MM.1S (cell line): ENCODE measurements around the gene ZIC2.

Source experiments
- DNase-seq: peaks from one replicate; pipeline ENCODE4 v3.0.0-alpha.2; 2015
- H2AFZ ChIP-seq: fragments of 300-600 bp; sonication (generic); 2 replicates; pipeline ENCODE4 v1.6.0; 2016; ENCODE audit warnings: antibody characterized with exemption, low read length
- H3F3A ChIP-seq: fragments of 300-600 bp; sonication (generic); 2 replicates; pipeline ENCODE4 v1.6.1; 2016; ENCODE audit warnings: mild to moderate bottlenecking, antibody characterized with exemption, low read length, moderate library complexity, mixed read lengths; ENCODE audit not compliant: insufficient read depth
- H3K27ac ChIP-seq: fragments of 300-600 bp; sonication (generic); 2 replicates; pipeline ENCODE4 v1.5.1; 2016; ENCODE audit warnings: mild to moderate bottlenecking, low read length
- H3K27me3 ChIP-seq: fragments of 300-600 bp; sonication (generic); replicated peaks from 2 replicates; pipeline ENCODE4 v1.6.0; 2016; ENCODE audit warnings: low read length; ENCODE audit not compliant: insufficient read depth
- H3K36me3 ChIP-seq: fragments of 300-600 bp; sonication (generic); replicated peaks from 2 replicates; pipeline ENCODE4 v1.6.1; 2016; ENCODE audit warnings: mild to moderate bottlenecking, low read length, mixed read lengths; ENCODE audit not compliant: insufficient read depth
- H3K4me1 ChIP-seq: fragments of 300-600 bp; sonication (generic); 2 replicates; pipeline ENCODE4 v1.6.1; 2016; ENCODE audit warnings: low read length, mixed read lengths
- H3K4me2 ChIP-seq: fragments of 300-600 bp; sonication (generic); 2 replicates; pipeline ENCODE4 v1.6.0; 2016; ENCODE audit warnings: low read depth, low read length
- H3K4me3 ChIP-seq: fragments of 300-600 bp; sonication (generic); 2 replicates; pipeline ENCODE4 v1.5.1; 2016; ENCODE audit warnings: low read length, mixed read lengths
- H3K79me2 ChIP-seq: fragments of 300-600 bp; sonication (generic); 2 replicates; pipeline ENCODE4 v1.6.1; 2016; ENCODE audit warnings: mixed run types, low read length, mixed read lengths
- H3K9ac ChIP-seq: fragments of 300-600 bp; sonication (generic); 2 replicates; pipeline ENCODE4 v1.6.1; 2016; ENCODE audit warnings: low read length, mixed read lengths
- H3K9me2 ChIP-seq: fragments of 300-600 bp; sonication (generic); replicated peaks from 2 replicates; pipeline ENCODE4 v1.6.1; 2016; ENCODE audit warnings: mild to moderate bottlenecking, low read length, mixed read lengths; ENCODE audit not compliant: insufficient read depth
- H3K9me3 ChIP-seq: fragments of 300-600 bp; sonication (generic); replicated peaks from 2 replicates; pipeline ENCODE4 v1.6.1; 2016; ENCODE audit warnings: mild to moderate bottlenecking, low read length, mixed read lengths; ENCODE audit not compliant: insufficient read depth
- H4K20me1 ChIP-seq: fragments of 300-600 bp; sonication (generic); 2 replicates; pipeline ENCODE4 v1.6.1; 2016; ENCODE audit warnings: mild to moderate bottlenecking, low read length, moderate library complexity, mixed read lengths; ENCODE audit not compliant: insufficient read depth
- CTCF ChIP-seq: fragments of 300-600 bp; sonication (generic); IDR thresholded peaks from 2 replicates; pipeline ENCODE4 v1.5.1; 2016; ENCODE audit warnings: antibody characterized with exemption, low read length, mixed read lengths
- EZH2 ChIP-seq: fragments of 300-600 bp; sonication (generic); optimal IDR thresholded peaks from 2 replicates; pipeline ENCODE3; 2017; ENCODE audit warnings: low read depth, mild to moderate bottlenecking, antibody characterized with exemption, low read length, mixed read lengths
- EZH2phosphoT487 ChIP-seq: fragments of 300-600 bp; sonication (generic); IDR thresholded peaks from 2 replicates; pipeline ENCODE4 v1.6.1; 2018; ENCODE audit warnings: antibody characterized with exemption, low read length

Gene ZIC2

GRCh38 chr13:99988529-99989275 is 7.1 kb downstream of the ZIC2 start:
- DNase-seq: no peak
- Histone ChIP-seq H3K4me2 (no peak overlapping the region), H3K79me2 (no peaks in the 10 kb centered on the region), H3K27ac (no peak overlapping the region), H3F3A (no peaks in the 10 kb centered on the region), H3K9ac (no peak overlapping the region), H3K9me3 (no peaks in the 10 kb centered on the region), H3K27me3 (peaks cover 9% of the 10 kb centered on the region; the same call in 1 of the 2 replicates), H4K20me1 (no peaks in the 10 kb centered on the region), H3K36me3 (no peaks in the 10 kb centered on the region), H3K4me1 (no peaks in the 10 kb centered on the region), H2AFZ (no peak overlapping the region), H3K9me2 (no peaks in the 10 kb centered on the region), H3K4me3 (no peak overlapping the region)
- no peak for TF ChIP-seq CTCF
- no peak for TF ChIP-seq EZH2
- no peak for TF ChIP-seq EZH2phosphoT487

GRCh38 chr13:99989276-99990125 is 7.9 kb downstream of the ZIC2 start:
- no peaks in the 10 kb centered on the region for H3K79me2 ChIP-seq
- DNase-seq: no peak
- H3K9me3 ChIP-seq: no peaks in the 10 kb centered on the region
- H3K9me2 ChIP-seq: no peaks in the 10 kb centered on the region
- no peaks in the 10 kb centered on the region for H3K36me3 ChIP-seq
- H3K27ac ChIP-seq: no peak overlapping the region
- no peak overlapping the region for H3K9ac ChIP-seq
- no peaks in the 10 kb centered on the region for H3K4me1 ChIP-seq
- H3K4me3 ChIP-seq: no peak overlapping the region
- no peak overlapping the region for H3K4me2 ChIP-seq
- H3K27me3 ChIP-seq: peaks cover 9% of the 10 kb centered on the region; the same call in 1 of the 2 replicates
- no peaks in the 10 kb centered on the region for H4K20me1 ChIP-seq
- TF ChIP-seq EZH2 (no peak), EZH2phosphoT487 (no peak), CTCF (no peak)
- no peak overlapping the region for H2AFZ ChIP-seq
- no peaks in the 10 kb centered on the region for H3F3A ChIP-seq

GRCh38 chr13:99990126-99990977 is 8.8 kb downstream of the ZIC2 start:
- DNase-seq: no peak
- TF ChIP-seq EZH2phosphoT487: no peak
- no peak for TF ChIP-seq CTCF
- TF ChIP-seq EZH2: no peak
- Histone ChIP-seq H3K36me3 (no peaks in the 10 kb centered on the region), H3K27me3 (peaks cover 9% of the 10 kb centered on the region; the same call in 1 of the 2 replicates), H3K4me1 (no peaks in the 10 kb centered on the region), H3K27ac (no peak overlapping the region), H3F3A (no peaks in the 10 kb centered on the region), H3K9ac (no peak overlapping the region), H4K20me1 (no peaks in the 10 kb centered on the region), H3K9me2 (no peaks in the 10 kb centered on the region), H3K4me3 (no peak overlapping the region), H3K4me2 (no peak overlapping the region), H3K9me3 (no peaks in the 10 kb centered on the region), H2AFZ (no peak overlapping the region), H3K79me2 (no peaks in the 10 kb centered on the region)
